ENCODE results near the gene TTLL1. TPM values are rescaled to one million over a fixed set of nuclear protein-coding genes. Genes with fewer than 3 reads are reported as not detected.

TTLL1 gene
- total RNA-seq, 1 experiment from 2014 or later, result 3.3 TPM

DNA sequence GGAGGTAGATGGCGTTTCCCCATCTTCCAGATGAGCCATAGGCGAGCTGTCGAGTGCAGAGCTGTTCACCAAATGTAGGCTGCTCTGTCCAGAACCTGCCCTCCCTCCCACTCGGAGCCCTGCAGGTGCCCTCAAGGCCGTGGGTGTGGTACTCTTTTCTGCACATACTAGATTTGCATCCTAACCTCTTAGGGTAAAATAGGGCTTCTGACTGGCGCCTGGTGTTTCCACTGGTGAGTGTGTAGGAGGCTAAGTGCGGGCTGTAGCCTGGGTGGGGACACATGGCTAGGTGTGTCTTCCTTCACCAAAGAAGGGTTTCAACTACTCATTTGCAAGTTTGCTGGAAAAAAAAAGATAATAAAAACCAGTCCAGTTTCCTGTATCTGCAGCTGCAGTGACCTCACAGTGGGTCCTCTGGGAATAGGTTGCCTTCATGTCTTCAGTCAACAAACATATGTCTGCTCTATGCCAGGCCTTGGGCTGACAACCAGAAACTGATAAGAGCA is 29.8 kb upstream of the TTLL1 start:
- TF ChIP-seq, protein P1, sequence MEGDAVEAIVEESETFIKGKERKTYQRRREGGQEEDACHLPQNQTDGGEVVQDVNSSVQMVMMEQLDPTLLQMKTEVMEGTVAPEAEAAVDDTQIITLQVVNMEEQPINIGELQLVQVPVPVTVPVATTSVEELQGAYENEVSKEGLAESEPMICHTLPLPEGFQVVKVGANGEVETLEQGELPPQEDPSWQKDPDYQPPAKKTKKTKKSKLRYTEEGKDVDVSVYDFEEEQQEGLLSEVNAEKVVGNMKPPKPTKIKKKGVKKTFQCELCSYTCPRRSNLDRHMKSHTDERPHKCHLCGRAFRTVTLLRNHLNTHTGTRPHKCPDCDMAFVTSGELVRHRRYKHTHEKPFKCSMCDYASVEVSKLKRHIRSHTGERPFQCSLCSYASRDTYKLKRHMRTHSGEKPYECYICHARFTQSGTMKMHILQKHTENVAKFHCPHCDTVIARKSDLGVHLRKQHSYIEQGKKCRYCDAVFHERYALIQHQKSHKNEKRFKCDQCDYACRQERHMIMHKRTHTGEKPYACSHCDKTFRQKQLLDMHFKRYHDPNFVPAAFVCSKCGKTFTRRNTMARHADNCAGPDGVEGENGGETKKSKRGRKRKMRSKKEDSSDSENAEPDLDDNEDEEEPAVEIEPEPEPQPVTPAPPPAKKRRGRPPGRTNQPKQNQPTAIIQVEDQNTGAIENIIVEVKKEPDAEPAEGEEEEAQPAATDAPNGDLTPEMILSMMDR (IDR thresholded peaks at IDR 0.05; ENCODE audit: unreplicated experiment), result no peak
- Mint-ChIP-seq H3K4me1 (ENCODE audit: low read depth, unreplicated experiment) (peaks cover 39% of the 10 kb centered on the region), H3K27ac (ENCODE audit: unreplicated experiment) (no peak overlapping the region), H3K4me3 (ENCODE audit: low read depth, unreplicated experiment) (no peak overlapping the region), H3K27me3 (ENCODE audit: unreplicated experiment) (no peaks in the 10 kb centered on the region), H3K36me3 (ENCODE audit: insufficient read depth, unreplicated experiment) (peaks cover 33% of the 10 kb centered on the region), H3K9me3 (ENCODE audit: low read depth, unreplicated experiment) (no peaks in the 10 kb centered on the region)
- no TSS peak for BruUV-seq (replicated peaks)
- no peak for DNase-seq
- intact Hi-C loops (cut with micrococcal nuclease; ENCODE audit: unreplicated experiment), result no loop called here
- CTCF ChIA-PET, result no interaction called here

DNA sequence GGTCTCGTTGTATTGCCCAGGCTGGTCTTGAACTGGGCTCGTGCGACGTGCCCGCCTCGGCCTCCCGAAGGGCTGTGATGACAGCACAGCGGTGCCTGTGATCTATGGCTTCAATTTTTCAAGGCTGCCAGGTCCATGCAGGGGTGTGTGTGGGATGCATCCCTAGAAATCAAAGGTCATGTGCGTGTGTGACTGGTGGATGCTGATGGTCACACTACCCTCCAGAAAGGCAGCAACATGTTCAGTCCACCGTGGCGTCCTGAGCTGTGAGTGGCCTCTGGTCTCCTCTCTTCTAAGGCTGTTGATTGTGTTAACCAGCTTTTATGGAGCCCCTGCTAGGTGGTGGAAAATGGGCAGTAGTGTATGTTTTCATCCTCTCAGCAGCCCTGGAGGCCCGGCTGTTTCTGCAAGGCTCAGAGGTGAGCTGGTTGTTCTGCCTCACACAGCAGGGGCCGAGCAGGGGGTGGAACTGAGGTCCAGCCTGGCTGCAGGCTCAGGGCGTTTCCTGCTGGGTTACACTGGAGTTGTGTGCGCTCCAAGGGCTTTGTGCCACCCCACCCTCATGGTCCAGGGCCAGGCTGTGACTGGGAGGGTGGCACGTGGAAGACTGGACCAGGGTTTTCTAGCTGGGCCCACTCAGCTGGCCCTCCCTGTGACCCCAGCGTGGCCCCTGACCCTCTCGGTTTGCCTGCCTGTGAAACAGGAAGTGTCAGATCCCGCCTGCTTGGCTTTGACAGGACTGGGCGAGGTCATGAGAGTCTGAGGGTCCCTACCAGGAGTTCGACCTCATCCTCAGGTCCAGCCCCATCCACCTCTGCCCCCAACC is 29.0 kb upstream of the TTLL1 start:
- TF ChIP-seq, protein P1 (IDR thresholded peaks at IDR 0.05; ENCODE audit: unreplicated experiment), result no peak
- intact Hi-C loops (cut with micrococcal nuclease; ENCODE audit: unreplicated experiment), result no loop called here
- Mint-ChIP-seq H3K4me1 (ENCODE audit: low read depth, unreplicated experiment) (peaks cover 47% of the 10 kb centered on the region), H3K4me3 (ENCODE audit: low read depth, unreplicated experiment) (no peak overlapping the region), H3K9me3 (ENCODE audit: low read depth, unreplicated experiment) (no peaks in the 10 kb centered on the region), H3K36me3 (ENCODE audit: insufficient read depth, unreplicated experiment) (peaks cover 28% of the 10 kb centered on the region), H3K27ac (ENCODE audit: unreplicated experiment) (no peak overlapping the region), H3K27me3 (ENCODE audit: unreplicated experiment) (no peaks in the 10 kb centered on the region)
- BruUV-seq (replicated peaks), result no TSS peak
- no peak for DNase-seq
- CTCF ChIA-PET, result interaction anchor here (1.9 kb wide), 1 partner anchor 9 kb away, joined by 5 read pairs; no protein-coding TSS in a partner anchor

DNA sequence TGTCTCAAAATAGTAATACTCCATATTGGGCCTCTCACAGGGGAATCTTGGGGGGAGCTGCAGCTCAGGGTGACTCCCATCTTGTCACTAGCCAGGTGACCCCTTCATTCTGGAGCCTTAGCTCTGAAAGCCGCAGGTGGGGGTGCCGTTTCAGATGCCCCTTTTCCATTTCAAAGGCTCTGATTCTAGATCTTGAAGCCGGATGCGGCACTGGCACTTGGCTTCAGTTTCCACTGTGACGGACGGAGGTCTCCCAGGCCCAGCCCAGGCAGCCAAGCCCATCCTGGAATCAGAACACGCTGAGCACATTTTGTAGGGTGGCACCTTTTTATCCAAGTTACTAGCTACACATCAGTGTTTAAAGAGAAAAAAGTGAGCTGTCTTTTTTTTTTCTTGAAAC is 27.7 kb upstream of the TTLL1 start:
- no peak for DNase-seq
- BruUV-seq (replicated peaks), result no TSS peak
- H3K9me3 Mint-ChIP-seq (ENCODE audit: low read depth, unreplicated experiment), result no peaks in the 10 kb centered on the region
- H3K27me3 Mint-ChIP-seq (ENCODE audit: unreplicated experiment), result no peaks in the 10 kb centered on the region
- CTCF ChIA-PET, result interaction anchor here (0.7 to 1.9 kb wide), 2 partner anchors 11 to 52 kb away, joined by 4 to 5 read pairs; no protein-coding TSS in a partner anchor
- TF ChIP-seq, protein P1 (IDR thresholded peaks at IDR 0.05; ENCODE audit: unreplicated experiment), result no peak
- H3K27ac Mint-ChIP-seq (ENCODE audit: unreplicated experiment), result no peak overlapping the region
- intact Hi-C loops (cut with micrococcal nuclease; ENCODE audit: unreplicated experiment), result no loop called here
- H3K36me3 Mint-ChIP-seq (ENCODE audit: insufficient read depth, unreplicated experiment), result peaks cover 29% of the 10 kb centered on the region
- no peak overlapping the region for H3K4me3 Mint-ChIP-seq (ENCODE audit: low read depth, unreplicated experiment)
- peaks cover 41% of the 10 kb centered on the region for H3K4me1 Mint-ChIP-seq (ENCODE audit: low read depth, unreplicated experiment)

DNA sequence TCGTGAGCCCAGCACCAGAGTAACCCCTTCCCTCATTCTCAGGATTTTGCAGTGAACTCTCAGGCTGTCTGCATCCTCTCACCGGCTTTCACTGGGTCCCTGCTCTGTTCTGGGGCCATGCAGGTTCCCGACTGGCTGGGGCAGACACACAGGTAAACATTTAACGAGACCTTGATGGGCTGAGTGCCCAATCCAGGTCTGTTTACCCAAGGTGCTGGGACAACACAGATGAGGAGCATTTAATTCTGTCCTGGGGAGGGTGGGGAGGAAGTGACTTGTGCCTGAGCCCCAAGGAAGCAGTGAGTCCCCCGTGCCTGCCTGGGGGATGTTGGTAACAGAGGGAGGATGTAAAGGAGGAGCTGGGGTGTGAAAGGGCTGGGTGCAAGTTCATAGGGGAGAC is 25.8 kb upstream of the TTLL1 start:
- peak; percentile 70 for DNase-seq
- intact Hi-C loops (cut with micrococcal nuclease; ENCODE audit: unreplicated experiment), result no loop called here
- TF ChIP-seq, protein P1 (IDR thresholded peaks at IDR 0.05; ENCODE audit: unreplicated experiment), result no peak
- Mint-ChIP-seq H3K27ac (ENCODE audit: unreplicated experiment) (peak overlapping the region; percentile 17), H3K9me3 (ENCODE audit: low read depth, unreplicated experiment) (no peaks in the 10 kb centered on the region), H3K4me3 (ENCODE audit: low read depth, unreplicated experiment) (peak overlapping the region; percentile 9), H3K36me3 (ENCODE audit: insufficient read depth, unreplicated experiment) (peaks cover 41% of the 10 kb centered on the region), H3K27me3 (ENCODE audit: unreplicated experiment) (no peaks in the 10 kb centered on the region), H3K4me1 (ENCODE audit: low read depth, unreplicated experiment) (peaks cover 36% of the 10 kb centered on the region)
- CTCF ChIA-PET, result interaction anchor here (0.5 to 2.8 kb wide), 4 partner anchors 10 to 506 kb away, joined by 3 to 11 read pairs (median 4); no protein-coding TSS in a partner anchor
- BruUV-seq (replicated peaks), result no TSS peak
